Activated T-cell treated with anti-CD3 and anti-CD28 coated beads, Interleukin-2, amount 50 U/mL, for 24 hours (primary cell): ENCODE results near the gene AQP3.
"Not testable (repeated sequence)": the region's sequence is repeated elsewhere in the genome, so short reads cannot be mapped to it uniquely, and the experiment has no call there.

Source experiments
- DNase-seq: peaks from one replicate; pipeline ENCODE4 v3.0.0-alpha.2; 2020
- H3K27ac Mint-ChIP-seq: 2 replicates; pipeline ENCODE4 v1.8.0; 2020; ENCODE audit warnings: mild to moderate bottlenecking, mixed read lengths
- H3K27me3 Mint-ChIP-seq: 2 replicates; pipeline ENCODE4 v1.8.0; 2020; ENCODE audit warnings: mixed read lengths
- H3K36me3 Mint-ChIP-seq: 2 replicates; pipeline ENCODE4 v1.8.0; 2020; ENCODE audit warnings: low read depth, mixed read lengths
- H3K4me1 Mint-ChIP-seq: 2 replicates; pipeline ENCODE4 v1.8.0; 2020; ENCODE audit warnings: low read depth, mixed read lengths
- H3K4me3 Mint-ChIP-seq: 2 replicates; pipeline ENCODE4 v1.8.0; 2020; ENCODE audit warnings: mild to moderate bottlenecking, moderate library complexity, mixed read lengths
- H3K9me3 Mint-ChIP-seq: 2 replicates; pipeline ENCODE4 v1.8.0; 2020; ENCODE audit warnings: mixed read lengths

Gene AQP3

DNA sequence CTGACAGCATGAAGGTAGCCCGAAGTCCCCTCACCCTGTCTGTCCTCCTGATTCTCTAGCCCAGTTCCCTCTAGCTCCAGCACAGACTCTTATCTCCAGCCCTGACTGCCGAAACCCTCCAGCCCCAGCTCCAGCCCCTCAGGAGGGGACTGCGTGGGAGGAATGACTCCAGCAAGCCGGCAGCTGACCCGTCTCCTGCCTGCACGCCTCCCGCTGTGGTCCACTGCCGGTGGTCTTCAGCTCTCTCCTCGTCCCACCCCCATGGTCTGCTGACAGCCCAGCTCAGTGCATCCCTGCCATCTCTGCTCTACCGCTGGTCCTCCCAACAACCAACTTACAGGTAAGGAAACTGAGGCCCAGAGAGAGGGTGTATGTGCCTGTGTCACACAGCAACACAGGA is 45.6 kb downstream of the AQP3 start:
- H3K4me1 Mint-ChIP-seq, H3K27ac Mint-ChIP-seq, DNase-seq: not testable (repeated sequence)

DNA sequence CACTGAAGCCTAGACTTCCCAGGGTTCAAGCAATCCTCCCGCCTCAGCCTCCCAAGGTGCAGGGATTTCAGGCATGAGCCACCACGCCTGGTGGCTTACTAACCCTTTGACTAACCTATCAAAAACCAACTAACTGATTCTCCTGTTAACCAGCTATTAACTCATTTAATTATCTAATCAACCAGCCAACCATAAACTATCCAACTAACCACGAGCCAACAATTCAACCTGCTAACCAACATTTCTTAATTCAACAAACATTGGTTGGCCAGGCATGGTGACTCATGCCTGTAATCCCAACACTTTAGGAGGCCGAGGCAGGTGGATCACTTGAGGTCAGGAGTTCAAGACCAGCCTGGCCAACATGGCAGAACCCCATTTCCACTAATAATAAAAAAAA is 48.3 kb downstream of the AQP3 start:
- DNase-seq, H3K36me3 Mint-ChIP-seq, H3K9me3 Mint-ChIP-seq, H3K4me3 Mint-ChIP-seq, H3K27me3 Mint-ChIP-seq, H3K27ac Mint-ChIP-seq, H3K4me1 Mint-ChIP-seq: not testable (repeated sequence)

More for the DNA sequence above, 45.6 kb downstream of the AQP3 start:
- H3K36me3 Mint-ChIP-seq, H3K27me3 Mint-ChIP-seq, H3K4me3 Mint-ChIP-seq, H3K9me3 Mint-ChIP-seq: not testable (repeated sequence)

DNA sequence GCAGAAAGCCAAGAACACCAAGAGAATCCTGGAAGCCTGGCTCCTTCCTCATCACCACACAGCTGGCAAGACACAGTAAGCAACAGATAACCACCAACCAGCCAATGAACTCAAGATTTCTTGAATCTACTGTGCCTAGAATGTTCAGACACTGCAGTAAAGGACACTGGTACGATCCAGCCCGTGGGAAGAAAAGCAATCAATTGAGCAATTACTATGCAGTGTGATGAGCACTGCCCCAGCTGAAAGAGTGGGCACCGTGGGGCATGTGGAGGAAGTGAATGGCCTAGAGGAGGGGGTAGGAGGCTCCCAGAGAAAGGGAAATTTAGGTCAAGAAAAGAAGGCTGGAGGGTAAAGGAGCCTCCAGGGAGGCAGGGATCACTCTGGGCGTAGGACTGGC is 49.6 kb downstream of the AQP3 start:
- not testable (repeated sequence) for DNase-seq, H3K27me3 Mint-ChIP-seq, H3K36me3 Mint-ChIP-seq, H3K27ac Mint-ChIP-seq, H3K4me1 Mint-ChIP-seq, H3K9me3 Mint-ChIP-seq, H3K4me3 Mint-ChIP-seq

DNA sequence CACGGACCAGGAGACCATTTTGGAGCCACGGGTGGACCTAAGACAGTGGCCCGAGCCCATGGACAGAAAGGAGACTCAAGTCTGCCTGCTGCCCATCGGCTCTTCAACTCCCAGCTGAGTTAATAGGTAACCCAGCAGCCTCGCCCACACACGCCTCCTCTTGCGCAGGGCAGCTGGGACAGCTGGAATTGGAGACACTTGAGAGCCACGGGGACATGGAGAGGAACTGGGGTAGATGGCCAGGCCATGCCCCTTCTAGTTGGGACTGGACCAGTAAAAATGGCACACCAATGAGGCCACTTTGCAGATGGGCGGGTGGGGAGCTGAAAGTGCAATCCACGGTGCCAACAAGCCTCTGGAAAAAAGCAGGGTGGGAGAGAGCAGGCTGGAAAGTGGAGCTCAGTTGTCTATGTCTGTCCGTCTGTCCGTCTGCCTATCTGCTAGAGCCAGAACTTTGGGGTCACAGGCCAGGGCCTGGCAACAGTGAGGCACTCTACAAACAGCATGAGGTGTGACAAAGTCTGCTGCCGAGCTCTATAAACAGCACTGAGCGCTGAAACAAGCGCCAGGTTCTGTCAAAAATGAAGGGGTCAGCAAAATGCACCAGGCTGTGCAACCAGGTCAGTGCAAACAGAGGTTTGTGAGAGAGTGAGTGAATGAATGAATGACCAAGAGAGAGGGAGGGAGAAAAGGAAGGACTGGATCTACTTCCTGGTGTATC is 52.1 kb downstream of the AQP3 start:
- H3K4me3 Mint-ChIP-seq, DNase-seq, H3K9me3 Mint-ChIP-seq, H3K27me3 Mint-ChIP-seq, H3K27ac Mint-ChIP-seq, H3K36me3 Mint-ChIP-seq, H3K4me1 Mint-ChIP-seq: not testable (repeated sequence)

DNA sequence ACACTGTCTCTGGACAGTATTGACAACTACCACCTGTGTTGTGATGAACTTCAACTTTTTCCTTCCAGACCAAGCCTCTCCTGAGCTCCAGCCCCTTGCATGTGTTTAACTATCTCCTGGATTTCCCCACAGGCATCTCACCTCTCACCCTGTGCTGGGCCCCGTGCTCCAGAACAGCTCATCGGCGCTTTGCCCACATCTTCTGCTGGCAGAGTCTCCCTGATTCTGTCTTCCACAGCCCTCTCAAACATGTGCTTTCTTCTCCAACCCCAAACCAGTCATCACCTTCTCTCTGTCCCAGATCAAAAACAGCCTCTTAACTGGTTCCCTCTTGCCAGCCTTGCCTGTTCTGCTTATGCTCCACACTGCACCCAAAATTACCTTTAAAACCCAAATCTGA is 53.4 kb downstream of the AQP3 start:
- DNase-seq, H3K4me1 Mint-ChIP-seq, H3K36me3 Mint-ChIP-seq, H3K27me3 Mint-ChIP-seq, H3K9me3 Mint-ChIP-seq, H3K27ac Mint-ChIP-seq, H3K4me3 Mint-ChIP-seq: not testable (repeated sequence)

DNA sequence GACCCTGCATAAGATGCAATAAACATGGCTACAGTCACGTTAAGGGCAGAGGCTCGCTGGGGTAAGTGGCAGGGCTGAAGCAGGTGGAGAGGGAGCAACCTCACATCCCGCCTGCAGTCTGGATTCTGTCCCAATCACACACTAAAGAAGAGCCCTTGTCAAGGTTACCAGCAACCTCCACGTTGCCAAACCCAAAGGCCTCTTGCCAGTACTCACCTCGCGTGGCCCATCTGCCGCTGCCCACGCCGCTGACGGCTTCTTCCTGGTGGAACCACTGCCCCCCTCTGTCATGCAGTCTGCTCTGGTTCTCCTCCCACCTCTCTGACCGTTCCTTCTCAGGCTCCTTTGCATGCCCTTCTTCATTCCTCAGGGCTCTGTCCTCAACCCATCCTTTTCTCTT is 53.8 kb downstream of the AQP3 start:
- Mint-ChIP-seq H3K9me3 (no peaks in the 10 kb centered on the region), H3K27me3 (no peaks in the 10 kb centered on the region), H3K4me3 (no peak overlapping the region)

DNA sequence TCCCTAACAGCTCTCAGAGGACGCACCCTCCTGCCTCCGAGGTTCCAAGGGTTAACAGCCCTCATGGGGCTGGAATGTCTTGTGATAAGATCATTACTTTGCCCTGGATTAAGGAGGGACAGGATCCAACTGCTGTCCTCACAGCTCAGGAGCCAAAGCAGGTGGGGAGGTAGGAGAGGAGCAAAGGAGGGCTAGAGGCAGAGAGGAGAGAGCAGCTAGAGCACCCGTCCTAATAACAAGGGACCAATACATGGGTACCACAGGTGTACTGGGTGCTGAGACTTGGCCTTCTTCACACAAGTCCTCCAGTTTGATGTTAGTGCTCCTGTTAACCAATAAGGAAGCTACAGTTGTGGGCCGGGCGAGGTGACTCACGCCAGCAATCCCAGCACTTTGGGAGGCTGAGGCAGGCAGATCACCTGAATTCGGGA is 54.8 kb downstream of the AQP3 start:
- H3K27me3 Mint-ChIP-seq, DNase-seq, H3K27ac Mint-ChIP-seq, H3K4me3 Mint-ChIP-seq, H3K4me1 Mint-ChIP-seq, H3K36me3 Mint-ChIP-seq, H3K9me3 Mint-ChIP-seq: not testable (repeated sequence)

More for the DNA sequence above, 53.8 kb downstream of the AQP3 start:
- no peak for DNase-seq
- Mint-ChIP-seq H3K4me1 (no peaks in the 10 kb centered on the region), H3K27ac (no peak overlapping the region), H3K36me3 (no peaks in the 10 kb centered on the region)
